ENCODE data around the gene PATL1. TPM values are rescaled to one million over a fixed set of nuclear protein-coding genes. Genes with fewer than 3 reads are reported as not detected.
A peak's percentile ranks its signal among the peaks of the same experiment; 100 is the strongest.
"Not testable (repeated sequence)": the region's sequence is repeated elsewhere in the genome, so short reads cannot be mapped to it uniquely, and the experiment has no call there.

The PATL1 gene
- polyA plus RNA-seq (ENCODE audit: insufficient read length) = 28.7 TPM

GRCh38 chr11:59668950-59669610 is at the start of gene PATL1:
Gene PATL1, minus strand, starts transcription at chr11:59669037. Its CDS starts 142 bp downstream, at chr11:59668895.
- peak; percentile 100 for DNase-seq

- DNase-seq = no peak
Observed at GRCh38 chr11:59716051-59716450, 47.2 kb upstream of the PATL1 start.

GRCh38 chr11:59713745-59714144 is 44.9 kb upstream of the PATL1 start, which contains the start of gene OR10V1:
Gene OR10V1, minus strand, starts transcription at chr11:59713845. Its CDS starts 0 bp downstream, at chr11:59713845.
- no peak for DNase-seq

GRCh38 chr11:59710136-59710847 is 41.5 kb upstream of the PATL1 start:
- no peak for DNase-seq

- DNase-seq = no peak
Observed at GRCh38 chr11:59708537-59708936, 39.7 kb upstream of the PATL1 start.

GRCh38 chr11:59707371-59707770 is 38.5 kb upstream of the PATL1 start:
- DNase-seq = no peak

- no peak for DNase-seq
Observed at GRCh38 chr11:59706518-59707285, 37.9 kb upstream of the PATL1 start.

- DNase-seq = no peak
Observed at GRCh38 chr11:59705294-59705693, 36.5 kb upstream of the PATL1 start.

- not testable (repeated sequence) for DNase-seq
Observed at GRCh38 chr11:59703515-59703914, 34.7 kb upstream of the PATL1 start.

- not testable (repeated sequence) for DNase-seq
Observed at GRCh38 chr11:59700157-59700556, 31.3 kb upstream of the PATL1 start.

GRCh38 chr11:59698506-59698905 is 29.7 kb upstream of the PATL1 start:
- DNase-seq = no peak

GRCh38 chr11:59692915-59693314 is 24.1 kb upstream of the PATL1 start:
- DNase-seq = no peak

GRCh38 chr11:59691156-59691555 is 22.3 kb upstream of the PATL1 start:
- DNase-seq = no peak

- DNase-seq = no peak
Observed at GRCh38 chr11:59689015-59689414, 20.2 kb upstream of the PATL1 start.

GRCh38 chr11:59681260-59681725 is 12.5 kb upstream of the PATL1 start:
- not testable (repeated sequence) for DNase-seq

- DNase-seq = peak; percentile 60
Observed at GRCh38 chr11:59680287-59681154, 11.7 kb upstream of the PATL1 start.

GRCh38 chr11:59679347-59679746 is 10.5 kb upstream of the PATL1 start:
- DNase-seq = no peak

- DNase-seq = no peak
Observed at GRCh38 chr11:59678813-59679165, 10.0 kb upstream of the PATL1 start.

- DNase-seq = no peak
Observed at GRCh38 chr11:59678118-59678812, 9.4 kb upstream of the PATL1 start.

- no peak for DNase-seq
Observed at GRCh38 chr11:59676205-59676604, 7.4 kb upstream of the PATL1 start.

- no peak for DNase-seq
Observed at GRCh38 chr11:59674291-59674690, 5.5 kb upstream of the PATL1 start.

GRCh38 chr11:59673291-59673690 is 4.5 kb upstream of the PATL1 start:
- DNase-seq = no peak
